Measurements from ENCODE around the gene ZNF581.

The ZNF581 gene

GRCh38 chr19:55683449-55684261 lies 40.2 kb downstream of the ZNF581 start:
- DNase-seq, result no peak

GRCh38 chr19:55684946-55685681 lies 41.7 kb downstream of the ZNF581 start:
- DNase-seq, result no peak

- no peak for DNase-seq
Measured at GRCh38 chr19:55685776-55686175, 42.3 kb downstream of the ZNF581 start.

- DNase-seq, result no peak
Measured at GRCh38 chr19:55686311-55687050, 43.0 kb downstream of the ZNF581 start.

- no peak for DNase-seq
Measured at GRCh38 chr19:55687281-55688201, 44.1 kb downstream of the ZNF581 start.

- no peak for DNase-seq
Measured at GRCh38 chr19:55688422-55689218, 45.2 kb downstream of the ZNF581 start.

GRCh38 chr19:55689411-55690108 lies 46.1 kb downstream of the ZNF581 start:
- DNase-seq, result no peak

GRCh38 chr19:55690109-55690768 lies 46.8 kb downstream of the ZNF581 start:
- DNase-seq, result no peak

- DNase-seq, result no peak
Measured at GRCh38 chr19:55690769-55691545, 47.5 kb downstream of the ZNF581 start.

- DNase-seq, result no peak
Measured at GRCh38 chr19:55691561-55692481, 48.4 kb downstream of the ZNF581 start.

- DNase-seq, result no peak
Measured at GRCh38 chr19:55692681-55693081, 49.2 kb downstream of the ZNF581 start.

- no peak for DNase-seq
Measured at GRCh38 chr19:55693336-55693974, 50.0 kb downstream of the ZNF581 start.

GRCh38 chr19:55694241-55694655 lies 50.8 kb downstream of the ZNF581 start:
- no peak for DNase-seq

GRCh38 chr19:55694656-55695491 lies 51.4 kb downstream of the ZNF581 start:
- DNase-seq, result no peak
